SH-SY5Y (cell line): Measurements from ENCODE around the gene DOCK8.

Source experiments
- GATA2 ChIP-seq: IDR thresholded peaks from 2 replicates; pipeline ENCODE4 v1.6.1; 2011; ENCODE audit warnings: mild to moderate bottlenecking, low read depth, low read length
- GATA3 ChIP-seq: IDR thresholded peaks from 2 replicates; pipeline ENCODE4 v1.6.1; 2011; ENCODE audit warnings: low read depth, mild to moderate bottlenecking, low read length, moderate library complexity

- TF ChIP-seq GATA2 (no peak), GATA3 (no peak)
Measured at GRCh38 chr9:453832-454231, 239.2 kb downstream of the DOCK8 start.
